ENCODE measurements around the gene MIEN1. TPM values are rescaled to one million over a fixed set of nuclear protein-coding genes. Genes with fewer than 3 reads are reported as not detected.
"Not testable (repeated sequence)": the region's sequence is repeated elsewhere in the genome, so short reads cannot be mapped to it uniquely, and the experiment has no call there.

Gene MIEN1
- total and polyA plus RNA-seq, 5 experiments from 2014 or later: 28.9 to 81.6 (median 75.6) TPM

GRCh38 chr17:39765175-39765574, 34.8 kb upstream of the MIEN1 start:
- Mint-ChIP-seq H3K4me1 (peaks cover 33 to 90% (median 78%) of the 10 kb centered on the region in 4 donors), H3K27ac (peak overlapping the region; percentile 41 to 100 (median 93)), H3K36me3 (peaks cover 22 to 75% (median 61%) of the 10 kb centered on the region in 3 donors)

GRCh38 chr17:39764171-39764570, 33.8 kb upstream of the MIEN1 start:
- not testable (repeated sequence) for H3K27me3 Mint-ChIP-seq, ATAC-seq, H3K4me3 Mint-ChIP-seq, H3K9me3 Mint-ChIP-seq, DNase-seq
- POLR2A ChIA-PET: interaction anchor here (1.0 to 2.4 kb wide), 6 partner anchors 9 to 163 kb away, joined by 3 to 18 read pairs (median 3); partner anchors contain the start of genes LRRC3C and ORMDL3
- H3K4me1 Mint-ChIP-seq: peaks cover 31 to 88% (median 76%) of the 10 kb centered on the region in 4 donors
- peak overlapping the region in 4 of 10 donors; percentile 69 to 98 (median 76) for H3K27ac Mint-ChIP-seq
- peaks cover 22 to 71% (median 59%) of the 10 kb centered on the region in 3 donors for H3K36me3 Mint-ChIP-seq

More at GRCh38 chr17:39765175-39765574, 34.8 kb upstream of the MIEN1 start:
- DNase-seq (no peak), ATAC-seq (no peak)
- Mint-ChIP-seq H3K4me3 (peak overlapping the region in 4 of 10 donors; percentile 16 to 36 (median 34)), H3K27me3 (no peaks in the 10 kb centered on the region), H3K9me3 (no peaks in the 10 kb centered on the region)
- POLR2A ChIA-PET: interaction anchor here (1.0 to 2.4 kb wide), 3 partner anchors 10 to 78 kb away, joined by 3 to 18 read pairs (median 3); no protein-coding TSS in a partner anchor

GRCh38 chr17:39763051-39763820, 32.9 kb upstream of the MIEN1 start:
- Mint-ChIP-seq H3K27ac (peak overlapping the region; percentile 17 to 88 (median 68)), H3K36me3 (peaks cover 22 to 66% (median 52%) of the 10 kb centered on the region in 3 donors), H3K27me3 (no peaks in the 10 kb centered on the region), H3K4me3 (peak overlapping the region in 2 of 10 donors; percentile 12 to 36), H3K4me1 (peaks cover 27 to 88% (median 76%) of the 10 kb centered on the region in 4 donors), H3K9me3 (no peaks in the 10 kb centered on the region)
- POLR2A ChIA-PET: interaction anchor here (1.1 to 1.2 kb wide), 2 partner anchors 34 to 82 kb away, joined by 3 read pairs; no protein-coding TSS in a partner anchor
- ATAC-seq: no peak
- no peak for DNase-seq

- no peak for ATAC-seq
- DNase-seq: no peak
- Mint-ChIP-seq H3K27ac (peak overlapping the region; percentile 28 to 88 (median 66)), H3K36me3 (peaks cover 18 to 54% (median 43%) of the 10 kb centered on the region in 3 donors), H3K27me3 (no peaks in the 10 kb centered on the region), H3K4me3 (peak overlapping the region in 1 of 10 donors; percentile 28), H3K9me3 (no peaks in the 10 kb centered on the region), H3K4me1 (peaks cover 25 to 88% (median 76%) of the 10 kb centered on the region in 4 donors)
- POLR2A ChIA-PET: interaction anchor here (0.7 to 1.6 kb wide), 5 partner anchors 8 to 66 kb away, joined by 3 to 7 read pairs (median 4); no protein-coding TSS in a partner anchor
Measured at GRCh38 chr17:39761861-39762496, 31.6 kb upstream of the MIEN1 start.

- POLR2A ChIA-PET: interaction anchor here (0.6 to 2.7 kb wide), 14 partner anchors 11 to 667 kb away, joined by 3 to 15 read pairs (median 4); partner anchors contain the start of gene IKZF3
Measured at GRCh38 chr17:39759204-39759603, 28.9 kb upstream of the MIEN1 start.

GRCh38 chr17:39757931-39758873, 27.9 kb upstream of the MIEN1 start:
- Mint-ChIP-seq H3K27me3 (no peaks in the 10 kb centered on the region), H3K9me3 (no peaks in the 10 kb centered on the region), H3K4me3 (peak overlapping the region in 9 of 10 donors; percentile 47 to 91 (median 75)), H3K36me3 (peaks cover 0 to 21% (median 16%) of the 10 kb centered on the region in 3 donors), H3K4me1 (peaks cover 28 to 80% (median 74%) of the 10 kb centered on the region in 4 donors), H3K27ac (peak overlapping the region; percentile 83 to 99 (median 96))
- ATAC-seq (peak in 1 of 2 donors; percentile 2), DNase-seq (peak in 1 of 10 donors; percentile 60)
- POLR2A ChIA-PET: interaction anchor here (0.7 to 2.7 kb wide), 7 partner anchors 12 to 106 kb away, joined by 4 to 15 read pairs (median 7); partner anchors contain the start of gene IKZF3

More at GRCh38 chr17:39759204-39759603, 28.9 kb upstream of the MIEN1 start:
- Mint-ChIP-seq H3K4me3 (peak overlapping the region in 7 of 10 donors; percentile 1 to 75 (median 39)), H3K27me3 (no peaks in the 10 kb centered on the region), H3K9me3 (no peaks in the 10 kb centered on the region), H3K4me1 (peaks cover 25 to 82% (median 72%) of the 10 kb centered on the region in 4 donors), H3K36me3 (peaks cover 0 to 26% (median 19%) of the 10 kb centered on the region in 3 donors), H3K27ac (peak overlapping the region; percentile 24 to 99 (median 96))
- ATAC-seq (no peak), DNase-seq (no peak)

- H3K27ac Mint-ChIP-seq: peak overlapping the region; percentile 83 to 99 (median 96)
- H3K36me3 Mint-ChIP-seq: peaks cover 0 to 11% (median 8%) of the 10 kb centered on the region in 3 donors
- POLR2A ChIA-PET: interaction anchor here (0.7 to 6.2 kb wide), 9 partner anchors 8 to 137 kb away, joined by 3 to 87 read pairs (median 46); partner anchors contain the start of genes IKZF3 and MIEN1
- ATAC-seq (no peak), DNase-seq (no peak)
- no peaks in the 10 kb centered on the region for H3K27me3 Mint-ChIP-seq
- no peaks in the 10 kb centered on the region for H3K9me3 Mint-ChIP-seq
- H3K4me3 Mint-ChIP-seq: peak overlapping the region in 9 of 10 donors; percentile 47 to 91 (median 76)
- peaks cover 29 to 80% (median 71%) of the 10 kb centered on the region in 4 donors for H3K4me1 Mint-ChIP-seq
Measured at GRCh38 chr17:39757176-39757662, 26.9 kb upstream of the MIEN1 start.

GRCh38 chr17:39756380-39757079, 26.2 kb upstream of the MIEN1 start:
- ATAC-seq (no peak), DNase-seq (peak in 2 of 10 donors; percentile 33 to 34)
- POLR2A ChIA-PET: interaction anchor here (0.6 to 6.2 kb wide), 19 partner anchors 8 to 343 kb away, joined by 3 to 87 read pairs (median 18); partner anchors contain the start of genes IKZF3, LRRC3C, MIEN1 and ORMDL3

GRCh38 chr17:39755554-39756379, 25.4 kb upstream of the MIEN1 start:
- peak; percentile 8 to 23 for ATAC-seq
- POLR2A ChIA-PET: interaction anchor here (0.6 to 6.2 kb wide), 29 partner anchors 9 to 344 kb away, joined by 3 to 87 read pairs (median 9); partner anchors contain the start of genes CDK12, IKZF3, LRRC3C and MIEN1
- no peaks in the 10 kb centered on the region for H3K27me3 Mint-ChIP-seq

More at GRCh38 chr17:39756380-39757079, 26.2 kb upstream of the MIEN1 start:
- Mint-ChIP-seq H3K36me3 (peaks cover 0 to 8% (median 5%) of the 10 kb centered on the region in 3 donors), H3K4me3 (peak overlapping the region; percentile 68 to 91 (median 82)), H3K27ac (peak overlapping the region; percentile 83 to 99 (median 96)), H3K9me3 (no peaks in the 10 kb centered on the region), H3K4me1 (peaks cover 30 to 77% (median 68%) of the 10 kb centered on the region in 4 donors), H3K27me3 (no peaks in the 10 kb centered on the region)

More at GRCh38 chr17:39755554-39756379, 25.4 kb upstream of the MIEN1 start:
- H3K4me3 Mint-ChIP-seq: peak overlapping the region; percentile 68 to 91 (median 82)
- H3K36me3 Mint-ChIP-seq: peaks cover 0 to 3% (median 0%) of the 10 kb centered on the region in 3 donors
- DNase-seq: peak; percentile 33 to 83 (median 58)
- H3K27ac Mint-ChIP-seq: peak overlapping the region; percentile 83 to 99 (median 96)
- no peaks in the 10 kb centered on the region for H3K9me3 Mint-ChIP-seq
- peaks cover 28 to 72% (median 65%) of the 10 kb centered on the region in 4 donors for H3K4me1 Mint-ChIP-seq
